HS-5 (cell line): ENCODE measurements around the gene NPEPPS.

ENCODE experiments used
- DNase-seq: peaks from one replicate; pipeline ENCODE4 v3.0.0-alpha.2; 2012; ENCODE audit warnings: low read depth

NPEPPS gene

DNA sequence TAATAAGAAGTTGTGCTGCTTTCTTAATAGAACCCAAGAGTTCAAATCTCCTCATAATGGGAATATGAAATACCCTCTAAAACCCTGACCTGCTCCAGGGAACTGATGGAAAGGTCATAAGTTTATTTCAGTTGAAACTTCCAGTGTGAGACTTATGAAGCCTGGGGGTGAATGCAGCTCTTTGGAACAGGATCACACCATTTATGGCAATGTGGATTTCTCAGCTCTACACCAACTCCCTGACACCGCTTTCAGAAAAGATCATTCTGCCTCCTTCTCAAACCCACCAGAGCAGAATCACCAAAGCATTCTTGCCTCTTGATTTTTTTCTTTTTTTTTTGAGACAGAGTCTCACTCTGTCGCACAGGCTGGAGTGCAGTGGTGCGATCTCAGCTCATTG is 102.1 kb downstream of the NPEPPS start:
- DNase-seq, result no peak

DNA sequence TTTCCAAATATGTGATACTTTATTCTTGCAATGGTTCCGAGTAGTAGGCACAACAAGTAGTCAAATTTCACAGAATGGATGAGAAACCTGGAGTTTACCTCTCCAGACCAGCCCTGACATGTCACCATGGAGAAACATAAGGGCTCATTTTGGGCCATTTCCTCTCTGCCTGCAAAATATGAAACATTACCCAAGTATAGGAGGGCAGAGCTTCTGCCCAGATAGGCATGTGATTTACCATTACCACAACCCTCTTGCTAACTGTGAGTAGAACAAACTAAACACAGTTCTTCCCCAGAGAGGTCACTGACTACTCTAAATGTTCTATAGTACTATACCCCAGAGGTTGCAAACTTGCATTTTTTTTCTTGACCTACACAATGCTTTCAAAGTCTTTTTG is 103.1 kb downstream of the NPEPPS start:
- no peak for DNase-seq

DNA sequence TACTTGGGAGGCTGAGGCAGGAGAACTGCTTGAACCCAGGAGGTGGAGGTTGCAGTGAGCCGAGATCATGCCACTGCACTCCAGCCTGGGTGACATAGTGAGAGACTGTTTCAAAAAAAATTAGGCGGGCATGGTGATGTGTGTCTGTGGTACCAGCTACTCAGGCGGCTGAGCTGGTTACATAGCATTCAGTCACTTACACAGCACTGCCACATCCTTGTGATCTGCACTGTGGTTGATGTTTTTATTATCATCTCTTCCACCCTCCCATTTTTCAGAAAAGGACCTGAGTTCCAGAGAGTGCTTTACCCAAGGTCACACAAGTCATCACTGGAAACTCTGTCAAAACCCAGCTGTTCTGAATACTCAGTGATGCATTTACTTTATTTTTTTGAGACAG is 104.0 kb downstream of the NPEPPS start:
- DNase-seq, result no peak

DNA sequence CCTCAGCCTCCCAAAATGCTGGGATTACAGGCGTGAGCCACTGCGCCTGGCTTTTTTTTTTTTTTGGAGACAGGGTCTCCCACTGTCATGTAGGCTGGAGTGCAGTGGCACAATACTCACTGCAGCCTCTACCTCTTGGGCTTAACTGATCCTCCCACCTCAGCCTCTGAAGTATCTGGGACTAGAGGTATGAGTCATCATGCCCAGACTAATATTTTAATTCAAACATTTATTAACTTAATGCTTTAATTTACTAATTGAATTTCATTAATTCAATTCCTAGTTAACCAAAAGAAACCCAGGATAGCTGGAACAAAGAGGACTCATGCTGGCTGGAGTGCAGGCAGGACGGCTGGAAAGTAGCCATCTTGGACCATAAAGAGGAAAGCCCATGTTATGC is 104.8 kb downstream of the NPEPPS start:
- DNase-seq, result no peak

DNA sequence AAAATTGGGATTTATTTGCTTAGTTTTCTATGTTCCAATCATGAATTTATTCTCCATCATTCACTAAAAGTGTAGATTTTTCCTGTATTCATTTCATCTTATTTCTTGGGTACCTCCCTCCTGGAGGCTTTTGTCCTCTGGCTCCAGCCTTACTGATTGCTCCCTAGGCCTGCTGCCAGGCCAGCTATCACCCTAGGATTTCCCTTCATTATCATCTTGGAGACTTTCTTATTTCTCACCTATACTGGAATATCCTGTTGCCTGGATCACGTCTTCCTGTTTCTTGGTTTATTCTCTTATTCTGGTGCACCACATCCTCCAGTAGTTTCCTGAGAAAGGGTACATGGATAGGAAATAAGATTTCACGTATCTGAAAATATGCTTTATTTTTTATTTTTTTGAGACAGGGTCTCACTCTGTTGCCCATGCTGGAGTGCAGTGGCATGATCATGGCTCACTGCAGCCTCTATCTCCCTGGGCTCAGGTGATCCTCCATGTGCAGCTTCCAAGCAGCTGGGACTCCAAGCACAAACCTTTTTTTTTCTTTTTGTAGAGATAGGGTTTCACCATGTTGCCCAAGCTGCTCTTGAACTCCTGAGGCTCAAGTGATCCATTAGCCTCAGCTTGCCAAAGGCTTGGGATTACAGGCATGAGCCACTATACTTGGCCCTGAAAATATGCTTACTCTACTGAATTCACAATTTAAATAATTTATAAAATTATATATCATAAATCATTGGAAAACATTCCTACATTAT is 105.5 kb downstream of the NPEPPS start:
- DNase-seq, result no peak

DNA sequence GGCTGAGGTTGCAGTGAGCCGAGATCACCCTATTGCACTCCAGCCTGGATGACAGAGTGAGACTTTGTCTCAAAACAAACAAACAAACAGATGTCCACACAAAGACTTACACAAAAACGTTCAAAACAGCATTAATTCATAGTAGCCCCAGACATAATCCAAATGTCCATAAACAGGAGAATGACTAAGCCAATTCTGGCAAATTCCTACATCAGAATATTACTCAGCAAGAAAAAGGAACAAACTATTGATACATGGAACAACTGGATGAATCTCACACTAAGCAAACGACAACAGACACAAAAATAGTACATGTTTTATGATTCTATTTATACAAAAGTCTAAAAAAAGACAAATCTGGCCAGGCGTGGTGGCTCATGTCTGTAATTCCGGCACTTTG is 108.0 kb downstream of the NPEPPS start:
- DNase-seq, result no peak

DNA sequence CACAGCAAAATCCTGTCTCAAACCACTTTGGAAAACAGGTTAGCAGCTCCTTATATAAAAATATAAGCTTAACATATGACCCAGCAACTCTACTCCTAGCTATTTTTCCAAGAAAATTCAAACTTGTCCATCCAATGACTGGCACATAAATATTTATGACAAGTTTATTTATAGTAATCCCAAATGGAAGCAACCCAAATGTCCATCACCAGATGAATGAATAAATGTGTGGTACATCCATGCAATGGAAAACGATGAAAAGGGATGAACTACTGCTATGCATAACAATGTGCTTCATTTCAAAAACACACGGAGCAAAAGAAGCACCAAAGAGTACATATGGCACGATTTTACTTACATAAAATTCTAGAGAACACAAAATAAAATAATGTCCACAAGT is 109.2 kb downstream of the NPEPPS start:
- DNase-seq, result no peak

DNA sequence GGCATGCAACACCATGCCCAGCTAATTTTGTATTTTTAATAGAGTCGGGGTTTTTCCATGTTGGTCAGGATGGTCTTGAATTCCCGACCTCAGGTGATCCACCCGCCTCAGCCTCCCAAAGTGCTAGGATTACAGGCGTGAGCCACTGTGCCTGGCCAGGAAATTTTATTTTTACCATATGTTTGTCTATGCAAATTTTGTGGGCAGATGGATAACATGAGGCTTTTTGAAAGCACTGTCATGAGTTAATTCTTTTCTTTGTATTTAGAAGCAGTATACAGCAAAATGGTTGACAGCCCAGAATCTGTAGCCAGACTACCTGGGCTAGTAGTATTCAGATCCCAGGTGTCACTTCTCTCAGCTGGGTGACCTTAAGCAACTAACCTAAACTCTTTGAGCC is 110.3 kb downstream of the NPEPPS start:
- DNase-seq, result no peak

DNA sequence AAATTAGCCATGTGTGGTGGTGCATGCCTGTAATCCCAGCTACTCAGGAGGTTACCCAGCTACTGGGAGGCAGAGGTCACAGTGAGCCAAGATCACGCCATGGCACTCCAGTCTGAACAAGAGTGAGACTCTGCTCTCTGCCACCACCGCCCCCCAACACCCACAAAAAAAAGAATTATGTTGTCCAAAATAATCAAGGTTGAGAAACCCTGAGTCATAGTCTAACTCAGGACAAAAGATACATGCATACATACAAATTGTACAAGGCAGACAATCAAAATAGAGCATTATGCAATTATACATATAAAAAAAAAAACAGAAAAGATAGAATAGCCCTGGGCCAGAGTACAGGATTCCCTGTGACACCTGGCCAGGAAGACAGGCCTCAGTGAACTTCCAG is 112.2 kb downstream of the NPEPPS start:
- no peak for DNase-seq

DNA sequence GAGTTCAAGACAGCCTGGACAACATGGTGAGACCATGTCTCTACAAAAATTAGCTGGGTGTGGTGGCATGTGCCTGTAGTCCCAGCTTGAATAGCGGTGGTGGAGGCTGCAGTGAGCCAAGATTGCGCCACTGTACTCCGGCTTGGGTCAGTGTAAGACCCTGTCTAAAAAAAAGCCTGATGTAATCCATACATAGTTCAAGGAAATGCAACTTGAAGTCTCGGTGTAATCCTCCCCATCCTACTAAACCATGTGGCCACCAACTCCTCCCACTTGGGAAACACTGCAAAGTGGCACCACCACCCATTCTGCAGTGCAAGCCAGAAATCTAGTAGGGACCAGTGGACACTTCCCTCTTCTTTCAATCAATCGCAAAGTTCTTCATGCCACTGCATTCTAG is 113.4 kb downstream of the NPEPPS start:
- DNase-seq, result no peak

DNA sequence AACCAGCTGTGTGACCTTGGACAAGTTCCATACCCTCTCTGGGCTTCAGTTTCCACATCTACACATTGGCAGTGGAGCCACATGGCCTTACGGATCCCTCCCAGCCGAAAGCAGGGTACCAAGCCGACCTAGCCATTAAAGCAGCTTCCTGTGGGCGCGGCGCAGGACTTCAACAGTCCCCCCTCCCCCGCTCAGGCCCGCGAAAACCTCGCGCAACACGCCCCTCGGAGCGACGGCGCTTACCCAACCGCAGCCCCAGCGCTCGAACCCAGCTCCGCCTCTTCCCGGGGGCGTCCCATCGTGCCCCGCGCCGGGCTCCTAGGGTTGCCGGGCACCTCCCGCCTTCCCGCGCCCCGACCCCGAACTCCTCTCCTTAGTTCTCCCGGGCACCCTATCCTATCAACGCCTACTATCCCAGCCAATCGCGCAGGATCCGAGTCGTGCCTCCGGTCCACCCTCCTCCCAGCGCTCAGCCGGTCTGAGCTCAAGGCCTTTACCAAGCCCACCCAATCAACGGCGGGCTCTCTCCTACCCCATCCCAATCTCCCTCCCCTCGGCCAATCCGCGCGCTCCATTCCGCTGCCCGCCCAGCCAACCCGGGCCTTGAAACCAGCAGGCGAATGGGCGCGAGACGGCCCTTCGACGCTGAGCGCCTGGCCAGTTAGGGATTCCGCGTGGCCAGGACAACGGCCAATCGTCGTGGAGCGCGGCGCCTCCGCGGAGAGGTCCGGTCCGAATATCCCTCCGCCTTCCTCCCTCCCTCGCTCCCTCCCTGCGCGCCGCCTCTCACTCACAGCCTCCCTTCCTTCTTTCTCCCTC is 118.5 kb downstream of the NPEPPS start, which contains the start of gene KPNB1:
Gene KPNB1 (plus strand): TSS at position 767 of the 819 bp plus-strand sequence. CDS start 326 bp downstream, outside the sequence.
- peak; percentile 98 for DNase-seq

DNA sequence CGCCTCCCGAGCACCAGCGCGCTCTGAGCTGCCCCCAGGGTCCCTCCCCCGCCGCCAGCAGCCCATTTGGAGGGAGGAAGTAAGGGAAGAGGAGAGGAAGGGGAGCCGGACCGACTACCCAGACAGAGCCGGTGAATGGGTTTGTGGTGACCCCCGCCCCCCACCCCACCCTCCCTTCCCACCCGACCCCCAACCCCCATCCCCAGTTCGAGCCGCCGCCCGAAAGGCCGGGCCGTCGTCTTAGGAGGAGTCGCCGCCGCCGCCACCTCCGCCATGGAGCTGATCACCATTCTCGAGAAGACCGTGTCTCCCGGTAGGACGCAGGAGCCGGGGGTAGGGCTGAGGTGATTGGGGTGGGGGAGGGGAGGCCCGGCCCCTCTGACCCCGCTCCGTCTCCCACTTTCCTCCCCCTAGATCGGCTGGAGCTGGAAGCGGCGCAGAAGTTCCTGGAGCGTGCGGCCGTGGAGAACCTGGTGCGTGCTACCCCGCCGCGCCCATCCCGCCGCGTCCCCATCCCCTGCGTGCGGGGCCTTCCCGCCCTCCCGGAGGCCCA is 119.1 kb downstream of the NPEPPS start:
- DNase-seq, result no peak

DNA sequence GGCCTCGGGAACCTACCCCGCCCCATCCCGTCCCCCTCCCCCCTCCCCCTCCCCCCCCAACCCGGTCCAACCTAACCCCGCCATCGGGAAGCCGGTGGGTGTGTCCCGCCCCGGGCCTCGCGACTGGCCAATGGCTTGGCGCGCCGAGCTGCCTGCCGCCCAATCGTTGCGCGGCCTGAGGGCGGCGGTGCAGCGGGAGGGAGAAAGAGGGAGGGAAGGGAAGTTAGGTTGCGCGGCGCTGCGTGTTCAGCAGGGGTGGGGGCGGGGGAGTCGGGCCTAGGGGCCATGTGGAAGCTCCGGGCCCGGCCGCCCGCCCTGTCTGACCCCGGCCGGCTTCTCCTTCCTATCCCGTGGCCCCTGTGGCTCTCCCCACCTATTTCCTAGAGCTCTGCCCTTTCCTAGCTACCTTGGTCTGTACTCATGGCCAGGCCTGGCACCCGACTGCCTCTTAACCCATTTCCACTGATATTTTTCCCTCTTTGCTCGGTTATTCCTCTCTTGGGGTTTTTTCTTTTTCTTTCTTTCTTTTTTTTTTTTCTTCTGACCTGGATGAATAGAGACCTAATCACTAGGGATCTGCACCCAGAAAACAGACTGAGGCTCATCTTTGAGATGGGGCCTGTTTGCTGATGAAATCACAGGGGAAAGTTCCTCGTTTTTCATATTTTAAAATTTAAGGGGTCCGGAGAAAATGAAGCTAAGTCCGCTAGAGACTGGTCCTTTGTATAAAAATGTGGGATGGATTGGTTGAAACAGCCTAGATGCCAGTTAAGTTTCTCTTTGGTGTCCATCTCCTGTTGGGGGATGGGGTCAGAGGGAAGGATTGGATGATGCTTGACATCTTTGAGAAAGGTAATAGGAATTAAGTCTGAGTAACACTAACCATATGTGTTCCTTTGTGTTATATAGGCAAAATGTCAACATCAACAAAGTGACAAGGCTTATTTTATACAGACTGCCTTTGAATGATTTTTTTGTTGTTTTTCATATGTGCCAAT is 119.9 kb downstream of the NPEPPS start:
- peak; percentile 74 for DNase-seq

DNA sequence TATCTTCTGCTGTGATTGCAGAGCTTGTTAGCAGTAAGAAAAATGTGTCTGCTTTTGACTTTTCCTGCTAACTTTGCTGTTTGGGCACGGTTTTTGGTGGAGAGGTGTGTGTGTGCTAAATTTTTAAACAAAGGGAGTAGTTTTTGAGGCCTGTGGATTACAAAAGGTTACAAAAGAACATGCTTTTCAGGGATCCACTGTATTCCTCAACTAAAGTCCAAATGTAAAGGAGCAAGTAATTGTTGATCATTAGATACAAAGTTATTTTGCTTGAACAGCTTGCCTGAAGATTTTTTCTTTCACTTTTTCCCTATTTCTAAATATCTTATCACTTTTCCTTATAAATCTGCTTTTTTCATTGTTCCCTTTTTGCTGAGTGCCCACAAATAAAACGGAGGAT is 120.8 kb downstream of the NPEPPS start:
- DNase-seq, result no peak

DNA sequence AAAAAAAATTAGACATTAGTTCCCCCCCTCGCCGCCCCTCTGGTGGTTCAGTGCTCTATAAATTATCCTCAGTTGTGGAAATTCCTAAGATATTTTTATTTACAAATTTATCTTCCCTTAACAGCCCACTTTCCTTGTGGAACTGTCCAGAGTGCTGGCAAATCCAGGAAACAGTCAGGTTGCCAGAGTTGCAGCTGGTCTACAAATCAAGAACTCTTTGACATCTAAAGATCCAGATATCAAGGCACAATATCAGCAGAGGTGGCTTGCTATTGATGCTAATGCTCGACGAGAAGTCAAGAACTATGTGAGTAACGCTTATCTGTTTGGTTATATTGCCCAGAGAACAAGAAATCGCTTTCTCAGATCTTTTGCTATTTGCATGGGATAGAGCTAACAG is 121.7 kb downstream of the NPEPPS start:
- DNase-seq, result no peak

DNA sequence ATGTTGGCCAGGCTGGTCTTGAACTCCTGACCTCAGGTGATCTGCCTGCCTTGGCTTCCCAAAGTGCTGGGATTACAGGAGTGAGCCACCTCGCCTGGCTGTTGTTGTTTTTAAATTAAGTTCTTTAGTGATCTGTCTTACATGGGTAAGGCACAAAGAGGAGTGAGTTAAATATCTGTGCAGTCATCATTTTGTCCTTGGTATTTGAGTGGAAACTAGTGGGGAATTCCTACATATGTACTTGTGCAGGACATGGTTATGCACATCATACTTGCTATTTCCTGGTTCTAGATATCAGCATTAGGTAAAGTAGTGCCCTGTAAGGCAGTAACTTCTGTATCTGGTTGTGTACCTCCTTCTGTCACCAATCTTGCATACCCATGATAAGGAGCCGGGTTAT is 122.5 kb downstream of the NPEPPS start:
- DNase-seq, result no peak

DNA sequence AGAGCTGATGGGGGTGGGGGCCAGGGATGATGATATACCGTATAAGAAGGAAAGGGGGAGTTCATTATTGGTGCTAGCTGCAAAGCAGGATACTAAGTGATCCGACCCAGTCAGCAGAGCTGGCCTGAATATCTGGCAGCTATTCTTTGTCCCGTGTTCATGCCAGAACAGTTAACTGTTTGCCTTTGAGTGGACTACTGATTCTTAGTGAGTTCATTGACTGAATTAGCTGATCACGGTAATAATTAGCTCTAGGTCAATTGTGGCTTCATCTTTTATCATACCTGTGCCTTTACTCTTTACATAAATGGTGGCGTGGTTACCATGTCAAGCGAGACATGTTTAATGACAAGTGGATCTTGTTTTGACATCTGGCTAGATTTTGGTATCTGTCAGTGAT is 124.1 kb downstream of the NPEPPS start:
- no peak for DNase-seq

DNA sequence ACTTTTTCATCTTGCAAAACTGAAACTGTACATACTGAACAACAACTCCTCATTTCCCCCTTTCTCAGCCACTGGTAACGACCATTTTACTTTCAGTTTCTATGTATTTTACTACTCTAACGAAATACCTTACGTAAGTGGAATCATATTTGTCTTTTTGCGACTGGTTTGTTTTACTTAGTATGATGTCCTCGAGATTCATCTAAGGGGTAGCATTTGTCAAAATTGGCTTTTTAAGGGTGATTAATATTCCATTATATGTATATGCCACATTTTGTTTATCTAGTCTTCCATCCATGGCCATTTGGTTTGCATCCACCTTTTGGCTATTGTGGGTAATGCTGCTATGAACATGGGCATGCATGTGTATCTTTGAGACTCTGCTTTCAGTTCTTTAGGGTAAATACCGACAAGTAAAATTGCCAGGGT is 129.2 kb downstream of the NPEPPS start:
- DNase-seq, result no peak

DNA sequence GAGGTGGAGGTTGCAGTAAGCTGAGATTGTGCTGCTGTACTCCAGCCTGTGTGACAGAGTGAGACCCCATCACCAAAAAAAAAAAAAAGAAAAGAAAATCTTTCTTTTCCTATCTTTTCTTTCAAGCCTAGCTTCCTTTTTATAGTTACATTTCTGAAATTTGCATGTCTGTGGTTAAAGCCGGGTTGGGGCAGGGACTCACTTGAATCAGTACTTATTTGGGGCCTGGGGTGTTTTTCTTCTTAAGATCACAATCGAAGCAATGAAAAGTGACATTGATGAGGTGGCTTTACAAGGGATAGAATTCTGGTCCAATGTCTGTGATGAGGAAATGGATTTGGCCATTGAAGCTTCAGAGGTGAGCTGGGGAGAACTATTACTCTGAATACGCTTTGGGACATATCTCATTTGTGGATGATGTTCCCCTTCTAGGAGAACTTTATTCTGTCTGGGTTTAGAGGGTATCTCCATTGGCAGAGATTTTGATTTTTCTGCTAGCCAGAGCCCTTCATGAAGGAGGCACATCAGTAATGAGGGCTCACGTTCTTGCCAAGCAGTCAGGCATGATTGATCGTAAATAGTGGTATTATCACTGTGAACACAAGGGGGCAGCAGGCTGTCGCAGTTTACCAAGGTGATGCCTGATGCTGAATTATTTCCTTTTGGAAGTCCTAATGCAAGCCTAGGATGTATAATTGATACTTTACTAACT is 133.2 kb downstream of the NPEPPS start:
- DNase-seq, result no peak

DNA sequence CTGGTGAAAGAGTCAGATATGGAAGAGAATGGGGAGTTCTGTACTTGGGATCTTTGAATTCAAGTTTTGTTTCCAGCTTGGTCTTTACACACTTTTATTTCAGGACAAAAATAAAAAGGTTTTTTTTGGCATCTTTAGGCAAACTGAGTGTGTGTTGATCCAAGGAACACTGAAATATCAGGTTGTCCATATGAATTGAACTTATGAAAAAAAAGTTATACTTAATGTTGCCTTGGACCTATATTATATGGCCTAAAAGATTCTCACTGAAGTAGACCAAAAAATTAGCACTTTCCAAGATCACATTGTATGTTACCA is 133.7 kb downstream of the NPEPPS start:
- no peak for DNase-seq

DNA sequence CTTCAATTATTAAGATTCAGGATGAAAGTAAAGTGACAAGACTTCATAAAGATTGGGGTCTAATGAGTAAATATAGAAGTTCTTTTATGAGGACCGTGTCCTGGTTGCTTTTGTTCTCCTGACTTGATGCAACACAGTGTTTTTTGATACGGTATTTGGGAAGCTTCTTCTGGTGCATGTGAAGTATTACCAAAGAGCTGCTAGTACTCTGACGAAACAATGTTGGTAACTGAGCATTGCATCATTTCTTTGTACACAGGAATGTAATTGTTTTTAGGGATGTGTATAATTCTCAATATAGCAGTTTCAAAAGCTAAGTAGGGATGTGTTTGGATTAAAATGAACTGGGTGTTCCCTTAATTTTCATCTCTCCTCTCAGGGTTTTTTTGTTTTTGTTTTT is 134.7 kb downstream of the NPEPPS start:
- DNase-seq, result no peak
